Measurements from ENCODE around the gene EXOC3L1.

EXOC3L1 gene

DNA sequence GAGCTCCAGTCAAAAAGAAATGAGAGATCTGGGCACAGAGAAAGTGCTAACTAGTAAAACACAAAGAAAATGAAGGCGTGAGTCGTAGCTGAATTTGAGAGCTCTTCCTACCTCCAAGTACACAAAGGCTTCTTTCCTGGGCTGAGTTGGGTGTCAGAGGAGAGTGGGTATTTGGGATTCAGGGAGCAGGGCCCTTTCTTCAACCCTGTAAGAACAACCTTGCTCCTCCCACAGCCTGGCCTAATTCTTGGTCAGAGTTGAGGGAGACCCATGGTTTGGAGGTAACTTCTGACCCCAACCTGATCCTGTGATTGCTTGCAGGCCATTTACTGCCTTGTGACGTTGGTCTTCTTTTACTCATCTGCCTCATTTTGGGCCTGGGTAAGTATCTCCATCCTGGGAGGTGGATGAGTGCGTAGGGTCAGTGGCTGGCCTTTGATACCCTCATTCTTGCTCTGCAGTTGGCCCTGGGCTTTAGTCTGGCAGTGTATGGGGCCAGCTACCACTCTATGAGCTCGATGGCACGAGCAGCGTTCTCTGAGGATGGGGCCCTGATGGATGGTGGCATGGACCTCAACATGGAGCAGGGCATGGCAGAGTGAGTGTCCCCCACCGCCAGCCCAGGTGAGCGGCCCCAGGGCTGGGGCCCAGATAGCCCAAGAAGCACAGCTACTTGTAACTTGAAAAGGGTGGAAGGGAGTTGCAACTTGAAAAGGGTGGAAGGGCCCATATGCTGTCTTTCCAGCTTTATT, 38.3 kb upstream of the EXOC3L1 start:
- WGBS, 2 donors (ENCODE audit: extremely low coverage in 2 of 2, insufficient read length in 2 of 2, insufficient replicate concordance in 1 of 2): no CpG with 5 or more reads among the region's 9 CpGs
- no peak overlapping the region for H3K14ac ChIP-seq (ENCODE audit: low read length)
- H3K9me3 ChIP-seq (replicated peaks in 1 of 2; ENCODE audit: control insufficient read depth in 2 of 2, insufficient read depth in 1 of 2, low read depth in 1 of 2, low read length in 2 of 2): no peaks in the 10 kb centered on the region
- no peak overlapping the region for H2BK15ac ChIP-seq (ENCODE audit: low read length)
- peak overlapping the region; percentile 50 for H3K23ac ChIP-seq (ENCODE audit: low read depth, low read length, poor library complexity)
- no peak overlapping the region for H2AK5ac ChIP-seq (ENCODE audit: low read depth, low read length)
- no peak overlapping the region for H3K9ac ChIP-seq (ENCODE audit: low read depth, low read length, poor library complexity)
- H2BK12ac ChIP-seq (ENCODE audit: low read length): no peak overlapping the region
- H3K36me3 ChIP-seq (replicated peaks in 1 of 2; ENCODE audit: control insufficient read depth in 2 of 2, insufficient read depth in 2 of 2, low read length in 2 of 2): peaks cover 28 to 53% of the 10 kb centered on the region in 2 donors
- no peak overlapping the region for H2AFZ ChIP-seq (ENCODE audit: low read length)
- H3K27ac ChIP-seq (replicated peaks; ENCODE audit: low read length): no peak overlapping the region
- no peak overlapping the region for H3K18ac ChIP-seq (ENCODE audit: low read length)
- no peak overlapping the region for H4K8ac ChIP-seq (ENCODE audit: low read depth, low read length)
- peaks cover 10 to 13% of the 10 kb centered on the region in 2 donors for H3K4me1 ChIP-seq (ENCODE audit: control insufficient read depth in 2 of 2, insufficient read depth in 1 of 2, low read depth in 1 of 2, low read length in 2 of 2)
- DNase-seq (ENCODE audit: low spot score): no peak
- no peak overlapping the region for H3K4ac ChIP-seq (ENCODE audit: low read length)
- H2BK5ac ChIP-seq (ENCODE audit: low read length): no peak overlapping the region
- peak overlapping the region; percentile 92 for H3K4me2 ChIP-seq (ENCODE audit: insufficient read depth, low read length, poor library complexity, severe bottlenecking)
- H3K4me3 ChIP-seq (ENCODE audit: low read length in 2 of 2): peak overlapping the region in 1 of 2 donors; percentile 80
- peaks cover 0 to 2% (median 0%) of the 10 kb centered on the region in 3 experiments for H3K27me3 ChIP-seq (ENCODE audit: control insufficient read depth in 3 of 3, insufficient read depth in 3 of 3, low read depth in 1 of 3, low read length in 3 of 3)
- peaks cover 7% of the 10 kb centered on the region for H3K79me1 ChIP-seq (ENCODE audit: low read depth, low read length)
- no peak overlapping the region for H2BK120ac ChIP-seq (ENCODE audit: low read depth, low read length)
- no peak overlapping the region for H4K91ac ChIP-seq (ENCODE audit: low read depth, low read length, poor library complexity)

DNA sequence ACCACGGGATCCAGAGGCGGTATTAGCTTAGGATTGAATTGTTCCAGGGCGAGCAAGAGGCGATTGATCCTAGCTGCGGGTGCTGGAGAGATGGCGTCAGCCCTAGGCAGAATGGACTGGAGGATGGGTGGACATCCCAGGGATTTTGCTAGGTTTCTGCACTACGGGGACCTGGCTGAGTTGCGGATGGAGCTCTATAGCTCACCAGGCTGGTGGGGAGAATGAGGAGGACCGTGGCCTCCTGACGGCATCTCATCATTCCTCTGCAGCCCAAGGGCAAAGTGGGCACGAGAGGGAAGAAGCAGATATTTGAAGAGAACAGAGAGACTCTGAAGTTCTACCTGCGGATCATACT, 37.6 kb upstream of the EXOC3L1 start:
- Histone ChIP-seq H2AFZ (ENCODE audit: low read length) (peak overlapping the region; percentile 91), H3K9me3 (replicated peaks in 1 of 2; ENCODE audit: control insufficient read depth in 2 of 2, insufficient read depth in 1 of 2, low read depth in 1 of 2, low read length in 2 of 2) (no peaks in the 10 kb centered on the region), H4K91ac (ENCODE audit: low read depth, low read length, poor library complexity) (no peak overlapping the region), H2BK12ac (ENCODE audit: low read length) (no peak overlapping the region), H3K36me3 (replicated peaks in 1 of 2; ENCODE audit: control insufficient read depth in 2 of 2, insufficient read depth in 2 of 2, low read length in 2 of 2) (peaks cover 28 to 51% of the 10 kb centered on the region in 2 donors), H4K8ac (ENCODE audit: low read depth, low read length) (no peak overlapping the region), H3K4me3 (ENCODE audit: low read length in 2 of 2) (peak overlapping the region; percentile 80 to 97), H2BK15ac (ENCODE audit: low read length) (no peak overlapping the region), H3K9ac (ENCODE audit: low read depth, low read length, poor library complexity) (peak overlapping the region; percentile 88), H2BK120ac (ENCODE audit: low read depth, low read length) (no peak overlapping the region), H3K4me1 (ENCODE audit: control insufficient read depth in 2 of 2, insufficient read depth in 1 of 2, low read depth in 1 of 2, low read length in 2 of 2) (peaks cover 10 to 13% of the 10 kb centered on the region in 2 donors), H3K27me3 (ENCODE audit: control insufficient read depth in 3 of 3, insufficient read depth in 3 of 3, low read depth in 1 of 3, low read length in 3 of 3) (peaks cover 0 to 2% (median 0%) of the 10 kb centered on the region in 3 experiments), H3K14ac (ENCODE audit: low read length) (no peak overlapping the region), H2AK5ac (ENCODE audit: low read depth, low read length) (no peak overlapping the region), H3K4me2 (ENCODE audit: insufficient read depth, low read length, poor library complexity, severe bottlenecking) (peak overlapping the region; percentile 92), H3K27ac (replicated peaks; ENCODE audit: low read length) (no peak overlapping the region), H3K23ac (ENCODE audit: low read depth, low read length, poor library complexity) (no peak overlapping the region), H3K79me1 (ENCODE audit: low read depth, low read length) (peaks cover 7% of the 10 kb centered on the region), H3K4ac (ENCODE audit: low read length) (no peak overlapping the region), H2BK5ac (ENCODE audit: low read length) (no peak overlapping the region), H3K18ac (ENCODE audit: low read length) (no peak overlapping the region)
- no CpG with 5 or more reads among the region's 12 CpGs for WGBS, 2 donors (ENCODE audit: extremely low coverage in 2 of 2, insufficient read length in 2 of 2, insufficient replicate concordance in 1 of 2)
- DNase-seq (ENCODE audit: low spot score): no peak

DNA sequence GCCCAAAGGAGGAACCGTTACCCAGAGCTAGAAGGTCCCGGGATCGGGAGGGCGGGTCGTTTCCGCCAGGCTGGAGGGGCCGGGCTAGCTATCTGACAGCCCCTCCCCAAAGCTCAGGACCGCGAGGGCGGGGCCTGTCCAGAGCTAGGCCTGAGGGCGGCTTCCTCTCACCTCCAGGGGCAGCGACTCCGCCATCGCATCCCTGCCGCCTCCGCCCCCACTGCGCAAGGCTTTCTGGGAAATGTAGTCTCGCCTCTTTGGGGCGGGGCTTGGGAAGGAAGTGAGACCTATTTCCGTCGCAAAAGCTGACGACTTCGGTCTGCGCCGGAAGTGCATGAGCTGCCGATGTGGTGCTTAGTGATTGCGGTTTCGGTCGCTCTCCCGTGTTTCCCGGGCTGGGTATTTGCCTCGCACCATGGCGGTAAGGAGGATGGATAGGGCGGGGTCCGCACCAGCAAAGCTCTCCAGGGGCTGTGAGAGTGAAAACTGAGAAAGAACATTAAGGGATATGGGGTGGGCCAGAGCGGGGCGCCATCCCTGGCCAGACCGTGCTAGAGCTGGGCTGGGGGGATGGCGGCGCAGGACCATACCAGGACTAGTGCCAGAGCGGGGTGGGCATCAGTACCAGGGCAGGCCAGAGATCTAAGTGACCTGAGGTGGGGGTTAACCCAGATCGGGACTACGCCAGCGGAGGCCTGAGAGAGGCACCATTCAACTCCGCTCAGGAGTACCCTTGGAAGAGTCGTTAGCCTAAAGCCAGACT, 37.0 kb upstream of the EXOC3L1 start, which contains the start of gene TMEM208:
TSS of gene TMEM208 (plus strand) at position 327 of the 763 bp plus-strand sequence. CDS start at position 416, 89 bp downstream.
- Histone ChIP-seq H3K9me3 (replicated peaks in 1 of 2; ENCODE audit: control insufficient read depth in 2 of 2, insufficient read depth in 1 of 2, low read depth in 1 of 2, low read length in 2 of 2) (no peaks in the 10 kb centered on the region), H4K8ac (ENCODE audit: low read depth, low read length) (no peak within 1 kb of the TSS), H2AK5ac (ENCODE audit: low read depth, low read length) (no peak within 1 kb of the TSS), H3K79me1 (ENCODE audit: low read depth, low read length) (peaks cover 7% of the 10 kb centered on the region), H3K4me2 (ENCODE audit: insufficient read depth, low read length, poor library complexity, severe bottlenecking) (peak within 1 kb of the TSS; percentile 92), H3K27me3 (ENCODE audit: control insufficient read depth in 3 of 3, insufficient read depth in 3 of 3, low read depth in 1 of 3, low read length in 3 of 3) (peaks cover 0 to 2% (median 0%) of the 10 kb centered on the region in 3 experiments), H2BK5ac (ENCODE audit: low read length) (peak within 1 kb of the TSS; percentile 4), H2BK15ac (ENCODE audit: low read length) (no peak within 1 kb of the TSS), H3K4ac (ENCODE audit: low read length) (no peak within 1 kb of the TSS), H3K23ac (ENCODE audit: low read depth, low read length, poor library complexity) (peak within 1 kb of the TSS; percentile 45), H2BK120ac (ENCODE audit: low read depth, low read length) (no peak within 1 kb of the TSS), H3K4me1 (ENCODE audit: control insufficient read depth in 2 of 2, insufficient read depth in 1 of 2, low read depth in 1 of 2, low read length in 2 of 2) (peaks cover 10 to 13% of the 10 kb centered on the region in 2 donors), H2BK12ac (ENCODE audit: low read length) (no peak within 1 kb of the TSS), H3K18ac (ENCODE audit: low read length) (peak within 1 kb of the TSS; percentile 94), H2AFZ (ENCODE audit: low read length) (peak within 1 kb of the TSS; percentile 91), H3K27ac (replicated peaks; ENCODE audit: low read length) (no peak within 1 kb of the TSS), H3K9ac (ENCODE audit: low read depth, low read length, poor library complexity) (peak within 1 kb of the TSS; percentile 88), H3K4me3 (ENCODE audit: low read length in 2 of 2) (peak within 1 kb of the TSS; percentile 80 to 97), H3K36me3 (replicated peaks in 1 of 2; ENCODE audit: control insufficient read depth in 2 of 2, insufficient read depth in 2 of 2, low read length in 2 of 2) (peaks cover 28 to 47% of the 10 kb centered on the region in 2 donors), H3K14ac (ENCODE audit: low read length) (peak within 1 kb of the TSS; percentile 42), H4K91ac (ENCODE audit: low read depth, low read length, poor library complexity) (no peak within 1 kb of the TSS)
- no CpG with 5 or more reads among the region's 46 CpGs for WGBS, 2 donors (ENCODE audit: extremely low coverage in 2 of 2, insufficient read length in 2 of 2, insufficient replicate concordance in 1 of 2)
- peak; percentile 99 for DNase-seq (ENCODE audit: low spot score)

Data from neuronal stem cell (in vitro differentiated cells).